SK-N-MC (cell line): ENCODE data around the gene HOXD4.

ENCODE experiments used
- EZH2 ChIP-seq: fragments of 200-600 bp; sonication (generic); IDR thresholded peaks from one replicate; pipeline ENCODE4 v1.6.1; 2017; ENCODE audit warnings: antibody characterized with exemption
- FOXP2 ChIP-seq: optimal IDR thresholded peaks from 2 replicates; pipeline ENCODE3; 2011; ENCODE audit warnings: mild to moderate bottlenecking, moderate library complexity; ENCODE audit not compliant: insufficient read depth; ENCODE audit errors: extremely low read length, control extremely low read depth
- POLR2AphosphoS5 ChIP-seq: IDR thresholded peaks from 2 replicates; pipeline ENCODE4 v1.6.1; 2012; ENCODE audit warnings: mild to moderate bottlenecking, low read depth, low read length, borderline replicate concordance

- TF ChIP-seq POLR2AphosphoS5 (no peak), EZH2 (no peak), FOXP2 (no peak)
Observed at GRCh38 chr2:176154576-176155252, 3.4 kb downstream of the HOXD4 start.
